CD14-positive monocyte (primary cell): ENCODE measurements around the gene PLOD3. TPM values are rescaled to one million over a fixed set of nuclear protein-coding genes. Genes with fewer than 3 reads are reported as not detected.

ENCODE experiments used
- DNase-seq, 3 donors: peaks; one replicate each; pipeline ENCODE4 v3.0.0-alpha.2; 2011 to 2022
- H2AFZ ChIP-seq: 2 replicates; pipeline ENCODE4 v1.6.0; 2012; ENCODE audit warnings: mild to moderate bottlenecking, low read depth, low read length, inconsistent platforms; ENCODE audit not compliant: insufficient read depth, poor library complexity, severe bottlenecking
- H3K27ac ChIP-seq, 2 donors: 1 replicate in 1 of 2; 2 replicates in 1 of 2; pipeline ENCODE4 v1.5.1; 2012 to 2013; ENCODE audit warnings: low read length in 2 of 2, control low read depth in 1 of 2, inconsistent platforms in 1 of 2, low read depth in 1 of 2, mild to moderate bottlenecking in 1 of 2
- H3K27me3 ChIP-seq, 2 donors: one replicate each; pipeline versions ENCODE4 v1.6.0 to v1.6.1; 2011 to 2013; ENCODE audit warnings: low read length in 2 of 2; ENCODE audit not compliant: control insufficient read depth in 2 of 2, insufficient read depth in 2 of 2
- H3K36me3 ChIP-seq, 2 donors: replicated peaks in 1 of 2; 1 replicate in 1 of 2; 2 replicates in 1 of 2; pipeline versions ENCODE4 v1.5.1 to v1.6.1; 2012 to 2013; ENCODE audit warnings: low read length in 2 of 2, control low read depth in 1 of 2, inconsistent platforms in 1 of 2, mild to moderate bottlenecking in 1 of 2; ENCODE audit not compliant: insufficient read depth in 2 of 2, control insufficient read depth in 1 of 2
- H3K4me1 ChIP-seq, 2 donors: 1 replicate in 1 of 2; 2 replicates in 1 of 2; pipeline versions ENCODE4 v1.5.1 to v1.6.1; 2012 to 2013; ENCODE audit warnings: low read length in 2 of 2, control low read depth in 1 of 2, inconsistent platforms in 1 of 2, mild to moderate bottlenecking in 1 of 2, moderate library complexity in 1 of 2; ENCODE audit not compliant: insufficient read depth in 2 of 2, control insufficient read depth in 1 of 2
- H3K4me2 ChIP-seq: replicated peaks from 2 replicates; pipeline ENCODE3; 2012; ENCODE audit warnings: low read length, moderate library complexity, mild to moderate bottlenecking; ENCODE audit not compliant: poor library complexity, severe bottlenecking; ENCODE audit errors: extremely low read depth
- H3K4me3 ChIP-seq, 3 experiments: fragments of 200-600 bp in 1 of 3; sonication (generic) in 1 of 3; replicated peaks in 1 of 3; 1 replicate in 2 of 3; 2 replicates in 1 of 3; pipeline ENCODE4 v1.5.1; 2011 to 2013; ENCODE audit warnings: low read length in 3 of 3, mild to moderate bottlenecking in 3 of 3, control low read depth in 2 of 3, low read depth in 2 of 3, inconsistent platforms in 1 of 3, moderate library complexity in 1 of 3
- H3K79me2 ChIP-seq: 2 replicates; pipeline ENCODE4 v1.6.0; 2012; ENCODE audit warnings: mild to moderate bottlenecking, control low read depth, inconsistent platforms, low read length, moderate library complexity; ENCODE audit not compliant: insufficient read depth
- H3K9ac ChIP-seq: 2 replicates; pipeline ENCODE4 v1.6.0; 2017; ENCODE audit warnings: low read length, mild to moderate bottlenecking; ENCODE audit not compliant: insufficient read depth, poor library complexity, severe bottlenecking
- H3K9me3 ChIP-seq, 2 donors: replicated peaks in 1 of 2; 1 replicate in 1 of 2; 2 replicates in 1 of 2; pipeline versions ENCODE4 v1.5.1 to v1.6.1; 2012 to 2013; ENCODE audit warnings: low read length in 2 of 2, control low read depth in 1 of 2; ENCODE audit not compliant: control insufficient read depth in 1 of 2, insufficient read depth in 1 of 2
- H4K20me1 ChIP-seq: 2 replicates; pipeline ENCODE4 v1.6.0; 2012; ENCODE audit warnings: mild to moderate bottlenecking, low read length, control low read depth, moderate library complexity; ENCODE audit not compliant: insufficient read depth
- H3K27ac Mint-ChIP-seq, 7 donors: one replicate each; pipeline ENCODE4 v1.8.0; 2020; ENCODE audit warnings: mild to moderate bottlenecking in 7 of 7, mixed read lengths in 7 of 7, moderate library complexity in 6 of 7, inconsistent platforms in 2 of 7
- H3K27me3 Mint-ChIP-seq, 3 donors: one replicate each; pipeline ENCODE4 v1.8.0; 2021 to 2022; ENCODE audit warnings: low read depth in 3 of 3, mild to moderate bottlenecking in 3 of 3, mixed read lengths in 3 of 3, moderate library complexity in 3 of 3, inconsistent platforms in 1 of 3
- H3K36me3 Mint-ChIP-seq, 2 donors: one replicate each; pipeline ENCODE4 v1.8.0; 2020; ENCODE audit warnings: mixed read lengths in 2 of 2, inconsistent platforms in 1 of 2, mild to moderate bottlenecking in 1 of 2
- H3K4me1 Mint-ChIP-seq: one replicate; pipeline ENCODE4 v1.8.0; 2020; ENCODE audit warnings: mild to moderate bottlenecking, mixed read lengths
- H3K4me3 Mint-ChIP-seq, 2 donors: one replicate each; pipeline ENCODE4 v1.8.0; 2020; ENCODE audit warnings: mild to moderate bottlenecking in 2 of 2, mixed read lengths in 2 of 2, moderate library complexity in 1 of 2
- H3K9me3 Mint-ChIP-seq, 7 donors: one replicate each; pipeline ENCODE4 v1.8.0; 2020 to 2022; ENCODE audit warnings: mixed read lengths in 7 of 7, mild to moderate bottlenecking in 6 of 7, moderate library complexity in 6 of 7, inconsistent platforms in 2 of 7
- WGBS: methylation state at CpG from one replicate; pipeline ENCODE4 v1.1.5; 2013; ENCODE audit warnings: missing lambda C conversion rate; ENCODE audit not compliant: insufficient coverage; 5-methylcytosine and 5-hydroxymethylcytosine counted together
- intact Hi-C, 2 donors: fragments of 100-400 bp; cut with micrococcal nuclease; formaldehyde crosslinking; loops; one replicate each; pipeline versions ENCODE4 v1.15.0 to v1.15.1; 2023
- polyA plus RNA-seq, 3 donors: library from polyadenylated mRNA; depleted of rRNA in 1 of 3; unstranded in 2 of 3; stranded (reverse) in 1 of 3; fragments of 300-500 nt in 2 of 3; fragments of >200 nt in 1 of 3; fragmentation: Illumina TruSeq in 2 of 3; gene quantifications; 1 replicate in 2 of 3; 2 replicates in 1 of 3; pipeline ENCODE4 v1.2.3, GENCODE V29; 2012 to 2021
- TF ChIP-seq, protein P1 (sequence below): fragments of 200-600 bp; IDR thresholded peaks from one replicate; pipeline ENCODE4 v1.8.0; 2022; ENCODE audit warnings: antibody characterized with exemption, mild to moderate bottlenecking

PLOD3 gene
- polyA plus RNA-seq, 3 donors = 26.9 to 70.1 (median 28.1) TPM

DNA sequence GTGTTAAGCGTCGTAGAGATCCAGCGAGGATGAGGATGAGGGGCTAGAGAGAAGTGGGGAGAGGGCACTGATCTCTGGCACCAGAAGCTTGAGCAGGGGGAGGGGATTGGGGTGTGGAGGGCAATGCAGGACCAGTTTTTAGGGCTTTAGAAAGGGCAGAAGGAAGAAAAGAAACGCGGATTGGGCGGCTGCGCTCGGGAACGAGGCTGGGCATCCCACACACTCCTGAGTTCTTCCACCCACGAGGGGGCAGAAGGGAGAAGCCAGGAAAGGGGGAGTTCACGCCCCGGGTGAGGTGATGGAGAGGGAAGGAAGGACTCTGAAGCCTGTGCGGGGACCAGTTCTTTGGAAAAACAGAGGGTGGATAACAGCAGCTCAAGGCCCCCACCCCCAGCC, 45.9 kb downstream of the PLOD3 start:
- 8% methylated on average over 2 of the region's 13 CpGs for WGBS
- no peaks in the 10 kb centered on the region for H4K20me1 ChIP-seq
- peaks cover 6 to 53% (median 28%) of the 10 kb centered on the region in 7 donors for H3K9me3 Mint-ChIP-seq
- H3K27me3 Mint-ChIP-seq = peaks cover 98 to 100% (median 98%) of the 10 kb centered on the region in 3 donors
- no peaks in the 10 kb centered on the region for H3K36me3 ChIP-seq
- no peak overlapping the region for H3K4me2 ChIP-seq
- peaks cover 78 to 99% of the 10 kb centered on the region in 2 donors for H3K27me3 ChIP-seq
- H3K4me3 Mint-ChIP-seq = peak overlapping the region in 1 of 2 donors; percentile 88
- peaks cover 41 to 48% of the 10 kb centered on the region in 2 donors for H3K4me1 ChIP-seq
- no peak for DNase-seq
- H3K27ac Mint-ChIP-seq = peak overlapping the region in 1 of 7 donors; percentile 38
- TF ChIP-seq, protein P1, sequence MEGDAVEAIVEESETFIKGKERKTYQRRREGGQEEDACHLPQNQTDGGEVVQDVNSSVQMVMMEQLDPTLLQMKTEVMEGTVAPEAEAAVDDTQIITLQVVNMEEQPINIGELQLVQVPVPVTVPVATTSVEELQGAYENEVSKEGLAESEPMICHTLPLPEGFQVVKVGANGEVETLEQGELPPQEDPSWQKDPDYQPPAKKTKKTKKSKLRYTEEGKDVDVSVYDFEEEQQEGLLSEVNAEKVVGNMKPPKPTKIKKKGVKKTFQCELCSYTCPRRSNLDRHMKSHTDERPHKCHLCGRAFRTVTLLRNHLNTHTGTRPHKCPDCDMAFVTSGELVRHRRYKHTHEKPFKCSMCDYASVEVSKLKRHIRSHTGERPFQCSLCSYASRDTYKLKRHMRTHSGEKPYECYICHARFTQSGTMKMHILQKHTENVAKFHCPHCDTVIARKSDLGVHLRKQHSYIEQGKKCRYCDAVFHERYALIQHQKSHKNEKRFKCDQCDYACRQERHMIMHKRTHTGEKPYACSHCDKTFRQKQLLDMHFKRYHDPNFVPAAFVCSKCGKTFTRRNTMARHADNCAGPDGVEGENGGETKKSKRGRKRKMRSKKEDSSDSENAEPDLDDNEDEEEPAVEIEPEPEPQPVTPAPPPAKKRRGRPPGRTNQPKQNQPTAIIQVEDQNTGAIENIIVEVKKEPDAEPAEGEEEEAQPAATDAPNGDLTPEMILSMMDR = no peak
- H3K4me1 Mint-ChIP-seq = peaks cover 60% of the 10 kb centered on the region
- H3K9ac ChIP-seq = no peak overlapping the region
- no peaks in the 10 kb centered on the region for H3K79me2 ChIP-seq
- no peak overlapping the region for H3K4me3 ChIP-seq
- intact Hi-C loops = loop anchor here in 1 of 2 donors (2.0 kb wide), 1 partner anchor 13 kb away; no protein-coding TSS in a partner anchor
- H3K27ac ChIP-seq = no peak overlapping the region
- peaks cover 10 to 31% of the 10 kb centered on the region in 2 donors for H3K36me3 Mint-ChIP-seq
- peaks cover 5 to 39% of the 10 kb centered on the region in 2 donors for H3K9me3 ChIP-seq
- no peak overlapping the region for H2AFZ ChIP-seq

DNA sequence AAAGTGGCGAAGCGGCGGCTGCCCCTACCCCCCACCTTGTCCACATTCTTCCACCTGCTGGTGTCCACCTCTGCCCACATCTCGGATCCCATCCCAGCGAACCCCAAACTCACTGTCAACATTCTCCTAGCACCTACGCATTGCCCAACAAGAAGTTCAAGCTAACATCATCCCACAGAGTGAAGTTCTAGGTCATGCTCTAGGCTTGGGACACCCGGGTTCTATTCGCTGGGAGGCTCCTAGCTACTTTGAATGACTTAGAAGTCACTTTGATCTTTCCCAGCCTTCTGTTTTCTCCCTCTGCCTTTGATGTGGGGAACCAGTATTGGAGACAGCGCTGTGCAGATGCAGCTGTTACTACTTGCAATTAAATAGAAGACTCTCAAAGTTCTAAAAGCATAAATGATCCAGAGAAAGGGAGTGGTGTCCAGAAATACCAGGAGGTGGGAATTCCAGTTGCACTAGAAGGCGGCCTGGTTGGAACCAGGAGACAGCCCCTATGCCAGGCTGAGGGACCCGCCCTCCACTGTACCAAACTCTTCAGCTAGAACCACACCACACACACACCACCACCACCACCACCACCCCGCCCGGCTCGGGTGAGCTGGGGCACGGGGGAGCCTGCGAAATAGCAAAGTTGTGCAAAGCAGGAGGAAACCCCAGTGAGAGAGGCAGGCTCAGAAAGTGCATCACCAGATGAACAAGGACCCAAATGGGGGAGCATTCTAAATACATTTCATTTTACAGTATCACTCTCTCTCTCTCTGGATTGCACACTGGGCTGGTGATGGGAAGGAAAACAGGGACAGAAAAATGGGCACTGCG, 46.6 kb downstream of the PLOD3 start:
- DNase-seq = peak in 1 of 3 donors; percentile 52
- Histone ChIP-seq H3K4me3 (no peak overlapping the region), H3K4me2 (no peak overlapping the region)

More for the DNA sequence above, 46.6 kb downstream of the PLOD3 start:
- H3K27me3 Mint-ChIP-seq = peaks cover 98 to 100% (median 98%) of the 10 kb centered on the region in 3 donors
- Histone ChIP-seq H3K36me3 (no peaks in the 10 kb centered on the region), H3K27ac (no peak overlapping the region), H3K27me3 (peaks cover 79 to 99% of the 10 kb centered on the region in 2 donors), H3K9me3 (peaks cover 5 to 42% of the 10 kb centered on the region in 2 donors), H4K20me1 (peaks cover 3% of the 10 kb centered on the region), H3K4me1 (peaks cover 45 to 51% of the 10 kb centered on the region in 2 donors), H3K79me2 (no peaks in the 10 kb centered on the region), H3K9ac (no peak overlapping the region), H2AFZ (no peak overlapping the region)
- peak overlapping the region in 3 of 7 donors; percentile 26 to 82 (median 63) for H3K27ac Mint-ChIP-seq
- TF ChIP-seq, protein P1 = no peak
- 4% methylated on average over 10 of the region's 17 CpGs for WGBS
- H3K4me3 Mint-ChIP-seq = peak overlapping the region in 1 of 2 donors; percentile 88
- H3K4me1 Mint-ChIP-seq = peaks cover 65% of the 10 kb centered on the region
- H3K9me3 Mint-ChIP-seq = peaks cover 6 to 55% (median 32%) of the 10 kb centered on the region in 7 donors
- intact Hi-C loops = loop anchor here in 1 of 2 donors (2.0 kb wide), 1 partner anchor 14 kb away; no protein-coding TSS in a partner anchor
- peaks cover 13 to 34% of the 10 kb centered on the region in 2 donors for H3K36me3 Mint-ChIP-seq
